Fibroblast of lung (primary cell): ENCODE results near the gene IRAG1. TPM values are rescaled to one million over a fixed set of nuclear protein-coding genes. Genes with fewer than 3 reads are reported as not detected.

Experiments used
- DNase-seq, 2 donors: peaks; one replicate each; pipeline versions ENCODE4 v3.0.0 to v3.0.0-alpha.2; 2010; ENCODE audit warnings: low read depth in 2 of 2
- H2AFZ ChIP-seq: 2 replicates; pipeline ENCODE4 v1.5.1; 2012; ENCODE audit warnings: low read length, control low read depth, inconsistent platforms
- H3K27ac ChIP-seq: 2 replicates; pipeline ENCODE4 v1.5.1; 2011; ENCODE audit warnings: low read length, control low read depth; ENCODE audit not compliant: insufficient read depth
- H3K27me3 ChIP-seq: 2 replicates; pipeline ENCODE4 v1.5.1; 2011; ENCODE audit warnings: mild to moderate bottlenecking, low read length; ENCODE audit not compliant: control insufficient read depth, insufficient read depth
- H3K36me3 ChIP-seq: 2 replicates; pipeline ENCODE4 v1.5.1; 2011; ENCODE audit warnings: low read length; ENCODE audit not compliant: control insufficient read depth, insufficient read depth
- H3K4me1 ChIP-seq: 2 replicates; pipeline ENCODE4 v1.5.1; 2011; ENCODE audit warnings: low read length; ENCODE audit not compliant: control insufficient read depth, insufficient read depth; ENCODE audit errors: extremely low read depth
- H3K4me2 ChIP-seq: 2 replicates; pipeline ENCODE4 v1.5.1; 2011; ENCODE audit warnings: low read length, control low read depth; ENCODE audit not compliant: insufficient read depth; ENCODE audit errors: extremely low read depth
- H3K4me3 ChIP-seq, 4 experiments: fragments of 200-600 bp in 1 of 4; sonication (generic) in 1 of 4; replicated peaks in 1 of 4; 2 replicates each; pipeline ENCODE4 v1.5.1; 2011 to 2016; ENCODE audit warnings: low read length in 4 of 4, low read depth in 3 of 4, mild to moderate bottlenecking in 3 of 4, control low read depth in 2 of 4, inconsistent platforms in 1 of 4, mixed read lengths in 1 of 4; ENCODE audit not compliant: insufficient read depth in 1 of 4; ENCODE audit errors: control extremely low read depth in 1 of 4
- H3K79me2 ChIP-seq: 2 replicates; pipeline ENCODE4 v1.5.1; 2012; ENCODE audit warnings: mild to moderate bottlenecking, low read length, inconsistent platforms; ENCODE audit not compliant: control insufficient read depth, insufficient read depth
- H3K9ac ChIP-seq: 2 replicates; pipeline ENCODE4 v1.5.1; 2011; ENCODE audit warnings: mild to moderate bottlenecking, low read length, control low read depth; ENCODE audit not compliant: insufficient read depth
- H3K9me3 ChIP-seq: 2 replicates; pipeline ENCODE4 v1.5.1; 2012; ENCODE audit warnings: low read depth, low read length; ENCODE audit not compliant: control insufficient read depth, insufficient read depth
- H4K20me1 ChIP-seq: 2 replicates; pipeline ENCODE4 v1.5.1; 2011; ENCODE audit warnings: low read length; ENCODE audit not compliant: control insufficient read depth, insufficient read depth; ENCODE audit errors: extremely low read depth
- CTCF ChIP-seq, 2 donors: IDR thresholded peaks in 1 of 2; conservative IDR thresholded peaks in 1 of 2; 1 replicate in 1 of 2; 2 replicates in 1 of 2; pipeline ENCODE4 v1.5.1; 2011 to 2012; ENCODE audit warnings: low read length in 2 of 2, control low read depth in 1 of 2, inconsistent platforms in 1 of 2, low read depth in 1 of 2, mild to moderate bottlenecking in 1 of 2
- EZH2 ChIP-seq: IDR thresholded peaks from 2 replicates; pipeline ENCODE4 v1.5.1; 2012; ENCODE audit warnings: low read length, control low read depth, mild to moderate bottlenecking; ENCODE audit errors: missing control alignments
- polyA plus RNA-seq, 2 donors: library from polyadenylated mRNA; depleted of rRNA in 1 of 2; stranded (reverse) in 1 of 2; unstranded in 1 of 2; fragments of >200 nt; gene quantifications; 2 replicates each; pipeline ENCODE4 v1.2.1, GENCODE V29; 2011 to 2012; ENCODE audit warnings: missing spikeins in 1 of 2
- total RNA-seq: library from RNA; depleted of rRNA; stranded (reverse); fragments of >200 nt; gene quantifications from 2 replicates; pipeline ENCODE4 v1.2.1, GENCODE V29; 2014

Gene IRAG1
- total and polyA plus RNA-seq, 2 donors (not counting 1 experiment from before 2014, with no cell fraction given): 55.5 to 90.0 TPM

- Histone ChIP-seq H3K27me3 (no peaks in the 10 kb centered on the region), H4K20me1 (no peaks in the 10 kb centered on the region), H2AFZ (no peak overlapping the region), H3K9ac (no peak overlapping the region), H3K4me2 (no peak overlapping the region), H3K79me2 (no peaks in the 10 kb centered on the region), H3K4me1 (peaks cover 13% of the 10 kb centered on the region), H3K4me3 (no peak overlapping the region), H3K36me3 (peaks cover 7% of the 10 kb centered on the region), H3K27ac (no peak overlapping the region), H3K9me3 (no peaks in the 10 kb centered on the region)
- TF ChIP-seq CTCF (conservative IDR thresholded peaks at IDR 0.05 in 1 of 2, IDR thresholded peaks at IDR 0.05 in 1 of 2; ENCODE audit: low read depth in 1 of 2, low read length in 2 of 2): no peak
- TF ChIP-seq EZH2: no peak
- no peak for DNase-seq
These were observed 43.4 kb downstream of the IRAG1 start for GRCh38 chr11:10650166-10650565.

DNA sequence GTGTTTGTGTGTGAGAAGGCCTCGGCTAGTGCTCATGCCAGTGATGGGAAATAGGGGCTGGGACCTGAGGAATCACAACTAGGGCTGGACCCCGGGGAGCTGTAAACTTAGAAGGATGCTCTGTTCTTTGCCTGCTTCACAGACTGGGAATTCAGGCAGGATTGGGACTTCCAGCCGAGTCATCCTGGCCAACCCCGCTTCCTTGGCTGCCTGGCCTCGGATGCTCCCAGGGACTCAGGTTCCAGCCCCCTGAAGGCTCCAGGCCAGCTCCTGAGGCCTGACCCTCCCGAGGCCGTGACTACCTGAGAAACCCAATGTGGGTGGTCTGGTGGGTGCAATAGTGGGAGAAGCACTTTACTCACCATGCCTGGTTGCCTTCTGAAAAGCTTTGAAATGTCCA, 44.7 kb downstream of the IRAG1 start:
- DNase-seq: no peak
- Histone ChIP-seq H3K4me3 (no peak overlapping the region), H3K79me2 (no peaks in the 10 kb centered on the region), H3K27me3 (no peaks in the 10 kb centered on the region), H3K4me2 (no peak overlapping the region), H2AFZ (no peak overlapping the region), H3K4me1 (peaks cover 6% of the 10 kb centered on the region), H4K20me1 (no peaks in the 10 kb centered on the region), H3K9ac (no peak overlapping the region), H3K27ac (no peak overlapping the region), H3K9me3 (no peaks in the 10 kb centered on the region), H3K36me3 (peaks cover 8% of the 10 kb centered on the region)
- TF ChIP-seq CTCF (conservative IDR thresholded peaks at IDR 0.05 in 1 of 2, IDR thresholded peaks at IDR 0.05 in 1 of 2; ENCODE audit: low read depth in 1 of 2, low read length in 2 of 2) (no peak), EZH2 (no peak)

GRCh38 chr11:10646681-10647355, 46.7 kb downstream of the IRAG1 start:
- Histone ChIP-seq H3K4me3 (no peak overlapping the region), H3K27ac (no peak overlapping the region), H3K4me2 (no peak overlapping the region), H3K9me3 (no peaks in the 10 kb centered on the region), H3K79me2 (no peaks in the 10 kb centered on the region), H3K9ac (no peak overlapping the region), H4K20me1 (no peaks in the 10 kb centered on the region), H3K27me3 (no peaks in the 10 kb centered on the region), H3K36me3 (peaks cover 8% of the 10 kb centered on the region), H2AFZ (no peak overlapping the region), H3K4me1 (peaks cover 2% of the 10 kb centered on the region)
- TF ChIP-seq EZH2: no peak
- no peak for TF ChIP-seq CTCF (conservative IDR thresholded peaks at IDR 0.05 in 1 of 2, IDR thresholded peaks at IDR 0.05 in 1 of 2; ENCODE audit: low read depth in 1 of 2, low read length in 2 of 2)
- no peak for DNase-seq
